Naive thymus-derived CD4-positive, alpha-beta T cell (primary cell): ENCODE data around the gene PVALB. TPM values are rescaled to one million over a fixed set of nuclear protein-coding genes. Genes with fewer than 3 reads are reported as not detected.
A peak's percentile ranks its signal among the peaks of the same experiment; 100 is the strongest.

ENCODE experiments used
- ATAC-seq: fragments of 150-1000 bp; cut with Tn5 transposase; 2 replicates; pipeline ENCODE4 v1.10.0; 2021; ENCODE audit warnings: mild to moderate bottlenecking, moderate library complexity
- CTCF ChIA-PET: fragments of 350-600 bp; sonication (Branson Sonifier 250); formaldehyde crosslinking; loops from one replicate; lab custom pipeline; 2021; ENCODE audit warnings: antibody characterized with exemption; lab: Charles Lee
- POLR2A ChIA-PET: fragments of 350-600 bp; sonication (Branson Sonifier 250); formaldehyde crosslinking; loops from one replicate; lab custom pipeline; 2021; ENCODE audit warnings: antibody characterized with exemption, inconsistent platforms; lab: Charles Lee
- DNase-seq, 9 donors: peaks; one replicate each; pipeline versions ENCODE4 v3.0.0 to v3.0.0-alpha.2; 2020 to 2022; ENCODE audit warnings: mixed read lengths in 1 of 9
- H3K27ac ChIP-seq: one replicate; pipeline ENCODE4 v1.7.0; 2013; ENCODE audit warnings: mild to moderate bottlenecking, low read depth, low read length, moderate library complexity
- H3K27me3 ChIP-seq, 2 donors: one replicate each; pipeline ENCODE4 v1.7.0; 2013; ENCODE audit warnings: low read length in 2 of 2, mild to moderate bottlenecking in 2 of 2, moderate library complexity in 2 of 2; ENCODE audit not compliant: control insufficient read depth in 2 of 2, insufficient read depth in 2 of 2
- H3K36me3 ChIP-seq, 3 experiments: 1 replicate in 2 of 3; 2 replicates in 1 of 3; pipeline ENCODE4 v1.7.0; 2013; ENCODE audit warnings: low read length in 3 of 3, mild to moderate bottlenecking in 3 of 3, moderate library complexity in 1 of 3; ENCODE audit not compliant: insufficient read depth in 3 of 3, control insufficient read depth in 2 of 3
- H3K4me1 ChIP-seq, 2 donors: one replicate each; pipeline ENCODE4 v1.7.0; 2013; ENCODE audit warnings: low read length in 2 of 2, mild to moderate bottlenecking in 2 of 2, moderate library complexity in 1 of 2; ENCODE audit not compliant: control insufficient read depth in 2 of 2, insufficient read depth in 2 of 2
- H3K4me3 ChIP-seq: 2 replicates; pipeline ENCODE4 v1.7.0; 2013; ENCODE audit warnings: mild to moderate bottlenecking, low read length
- H3K9me3 ChIP-seq, 3 experiments: 1 replicate in 2 of 3; 2 replicates in 1 of 3; pipeline ENCODE4 v1.7.0; 2013; ENCODE audit warnings: low read length in 3 of 3; ENCODE audit not compliant: control insufficient read depth in 2 of 3
- H3K27ac Mint-ChIP-seq, 9 donors: one replicate each; pipeline ENCODE4 v1.8.0; 2020 to 2022; ENCODE audit warnings: mixed read lengths in 9 of 9, mild to moderate bottlenecking in 8 of 9, moderate library complexity in 5 of 9, inconsistent platforms in 2 of 9
- H3K27me3 Mint-ChIP-seq, 5 donors: one replicate each; pipeline ENCODE4 v1.8.0; 2021 to 2022; ENCODE audit warnings: mixed read lengths in 5 of 5, mild to moderate bottlenecking in 1 of 5
- H3K36me3 Mint-ChIP-seq, 5 donors: one replicate each; pipeline ENCODE4 v1.8.0; 2020 to 2022; ENCODE audit warnings: mixed read lengths in 5 of 5, mild to moderate bottlenecking in 3 of 5, inconsistent platforms in 1 of 5
- H3K4me1 Mint-ChIP-seq, 7 donors: one replicate each; pipeline ENCODE4 v1.8.0; 2020 to 2022; ENCODE audit warnings: mixed read lengths in 7 of 7, mild to moderate bottlenecking in 3 of 7, inconsistent platforms in 1 of 7
- H3K4me3 Mint-ChIP-seq, 10 donors: one replicate each; pipeline ENCODE4 v1.8.0; 2020 to 2022; ENCODE audit warnings: mild to moderate bottlenecking in 10 of 10, mixed read lengths in 10 of 10, moderate library complexity in 6 of 10, inconsistent platforms in 2 of 10
- H3K9me3 Mint-ChIP-seq, 11 donors: one replicate each; pipeline ENCODE4 v1.8.0; 2020 to 2022; ENCODE audit warnings: mixed read lengths in 11 of 11, mild to moderate bottlenecking in 4 of 11, inconsistent platforms in 1 of 11, moderate library complexity in 1 of 11
- intact Hi-C, 2 donors: fragments of 100-400 bp; cut with micrococcal nuclease; formaldehyde crosslinking; loops; one replicate each; pipeline ENCODE4 v1.15.1; 2023
- polyA plus RNA-seq, 2 donors: library from polyadenylated mRNA; unstranded; fragments of 300-500 nt; fragmentation: Illumina TruSeq; gene quantifications; one replicate each; pipeline ENCODE4 v1.2.3, GENCODE V29; 2021
- total RNA-seq, 6 experiments: library from RNA in 5 of 6; stranded (reverse) in 5 of 6; gene quantifications; 1 replicate in 5 of 6; 2 replicates in 1 of 6; pipeline ENCODE4 v1.2.3 and lab custom pipeline; 2021 to 2026

Gene PVALB
- total and polyA plus RNA-seq, 7 experiments from 2014 or later = not detected

- DNase-seq = no peak
- CTCF ChIA-PET = no interaction called here
- intact Hi-C loops = no loop called here
- POLR2A ChIA-PET = no interaction called here
- no peak for ATAC-seq
- H3K36me3 Mint-ChIP-seq = peaks cover 0 to 35% (median 9%) of the 10 kb centered on the region in 5 donors
- Histone ChIP-seq H3K36me3 (peaks cover 0 to 16% (median 0%) of the 10 kb centered on the region in 3 experiments), H3K27ac (no peak overlapping the region), H3K4me3 (no peak overlapping the region), H3K9me3 (no peaks in the 10 kb centered on the region), H3K27me3 (no peaks in the 10 kb centered on the region), H3K4me1 (peaks cover 7% of the 10 kb centered on the region in 2 donors)
- H3K27me3 Mint-ChIP-seq = no peaks in the 10 kb centered on the region
- H3K27ac Mint-ChIP-seq = no peak overlapping the region
- H3K4me3 Mint-ChIP-seq = no peak overlapping the region
- peaks cover 13 to 24% (median 15%) of the 10 kb centered on the region in 7 donors for H3K4me1 Mint-ChIP-seq
- H3K9me3 Mint-ChIP-seq = no peaks in the 10 kb centered on the region
Measured at GRCh38 chr22:36770513-36771231, 46.2 kb downstream of the PVALB start.

GRCh38 chr22:36769541-36770512 is 47.0 kb downstream of the PVALB start:
- H3K27ac Mint-ChIP-seq = peak overlapping the region in 2 of 9 donors; percentile 40 to 46
- H3K4me3 Mint-ChIP-seq = no peak overlapping the region
- CTCF ChIA-PET = interaction anchor here (1.3 kb wide), 1 partner anchor 13 kb away, joined by 4 read pairs; no protein-coding TSS in a partner anchor
- H3K4me1 Mint-ChIP-seq = peaks cover 6 to 18% (median 9%) of the 10 kb centered on the region in 7 donors
- intact Hi-C loops = no loop called here
- ATAC-seq (no peak), DNase-seq (no peak)
- POLR2A ChIA-PET = no interaction called here
- Histone ChIP-seq H3K36me3 (peaks cover 0 to 24% (median 0%) of the 10 kb centered on the region in 3 experiments), H3K27me3 (no peaks in the 10 kb centered on the region), H3K4me3 (no peak overlapping the region), H3K4me1 (peaks cover under 1 to 1% of the 10 kb centered on the region in 2 donors), H3K27ac (no peak overlapping the region), H3K9me3 (no peaks in the 10 kb centered on the region)
- no peaks in the 10 kb centered on the region for H3K27me3 Mint-ChIP-seq
- H3K36me3 Mint-ChIP-seq = peaks cover 0 to 39% (median 9%) of the 10 kb centered on the region in 5 donors
- H3K9me3 Mint-ChIP-seq = no peaks in the 10 kb centered on the region

DNA sequence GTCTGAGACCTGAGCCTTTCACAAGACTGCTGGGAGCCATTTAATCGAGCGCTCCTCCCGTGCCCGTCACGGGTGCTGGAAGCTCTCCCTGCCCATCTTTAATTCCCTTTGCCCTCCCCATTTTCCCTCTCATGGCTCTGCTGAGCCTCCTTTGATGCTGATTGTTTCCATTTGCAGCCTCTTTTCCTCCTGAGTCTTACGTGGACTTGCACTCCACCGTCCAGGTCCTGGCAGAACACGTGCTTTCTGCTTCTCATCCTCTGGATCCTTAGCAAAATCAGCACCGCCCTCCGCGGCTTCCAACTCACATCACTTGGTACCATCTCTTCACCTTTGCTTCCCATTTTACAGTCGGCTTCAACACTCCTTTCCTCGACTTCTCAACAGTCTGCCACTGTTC is 48.2 kb downstream of the PVALB start:
- ChIA-PET CTCF (interaction anchor here (0.6 to 1.3 kb wide), 2 partner anchors 11 to 85 kb away, joined by 3 to 4 read pairs; no protein-coding TSS in a partner anchor), POLR2A (no interaction called here)
- DNase-seq (no peak), ATAC-seq (no peak)
- intact Hi-C loops = no loop called here
- H3K36me3 Mint-ChIP-seq = peaks cover 0 to 39% (median 9%) of the 10 kb centered on the region in 5 donors
- H3K27ac Mint-ChIP-seq = peak overlapping the region in 2 of 9 donors; percentile 25 to 53
- H3K9me3 ChIP-seq = no peaks in the 10 kb centered on the region
- no peaks in the 10 kb centered on the region for H3K9me3 Mint-ChIP-seq
- no peaks in the 10 kb centered on the region for H3K27me3 ChIP-seq
- H3K27ac ChIP-seq = no peak overlapping the region
- no peaks in the 10 kb centered on the region for H3K27me3 Mint-ChIP-seq
- H3K4me1 Mint-ChIP-seq = peaks cover 4 to 12% (median 8%) of the 10 kb centered on the region in 7 donors
- peaks cover 0 to 28% (median 0%) of the 10 kb centered on the region in 3 experiments for H3K36me3 ChIP-seq
- H3K4me3 ChIP-seq = no peak overlapping the region
- no peak overlapping the region for H3K4me3 Mint-ChIP-seq
- H3K4me1 ChIP-seq = no peaks in the 10 kb centered on the region

- Histone ChIP-seq H3K9me3 (no peaks in the 10 kb centered on the region), H3K27ac (no peak overlapping the region), H3K27me3 (no peaks in the 10 kb centered on the region), H3K4me1 (no peaks in the 10 kb centered on the region), H3K36me3 (peaks cover 0 to 32% (median 0%) of the 10 kb centered on the region in 3 experiments), H3K4me3 (no peak overlapping the region)
- DNase-seq (no peak), ATAC-seq (no peak)
- peak overlapping the region in 1 of 9 donors; percentile 25 for H3K27ac Mint-ChIP-seq
- peaks cover 0 to 39% (median 9%) of the 10 kb centered on the region in 5 donors for H3K36me3 Mint-ChIP-seq
- no peak overlapping the region for H3K4me3 Mint-ChIP-seq
- CTCF ChIA-PET = no interaction called here
- H3K9me3 Mint-ChIP-seq = no peaks in the 10 kb centered on the region
- peaks cover 4 to 11% (median 8%) of the 10 kb centered on the region in 7 donors for H3K4me1 Mint-ChIP-seq
- POLR2A ChIA-PET = no interaction called here
- H3K27me3 Mint-ChIP-seq = no peaks in the 10 kb centered on the region
- intact Hi-C loops = no loop called here
Measured at GRCh38 chr22:36768141-36768540, 48.7 kb downstream of the PVALB start.

DNA sequence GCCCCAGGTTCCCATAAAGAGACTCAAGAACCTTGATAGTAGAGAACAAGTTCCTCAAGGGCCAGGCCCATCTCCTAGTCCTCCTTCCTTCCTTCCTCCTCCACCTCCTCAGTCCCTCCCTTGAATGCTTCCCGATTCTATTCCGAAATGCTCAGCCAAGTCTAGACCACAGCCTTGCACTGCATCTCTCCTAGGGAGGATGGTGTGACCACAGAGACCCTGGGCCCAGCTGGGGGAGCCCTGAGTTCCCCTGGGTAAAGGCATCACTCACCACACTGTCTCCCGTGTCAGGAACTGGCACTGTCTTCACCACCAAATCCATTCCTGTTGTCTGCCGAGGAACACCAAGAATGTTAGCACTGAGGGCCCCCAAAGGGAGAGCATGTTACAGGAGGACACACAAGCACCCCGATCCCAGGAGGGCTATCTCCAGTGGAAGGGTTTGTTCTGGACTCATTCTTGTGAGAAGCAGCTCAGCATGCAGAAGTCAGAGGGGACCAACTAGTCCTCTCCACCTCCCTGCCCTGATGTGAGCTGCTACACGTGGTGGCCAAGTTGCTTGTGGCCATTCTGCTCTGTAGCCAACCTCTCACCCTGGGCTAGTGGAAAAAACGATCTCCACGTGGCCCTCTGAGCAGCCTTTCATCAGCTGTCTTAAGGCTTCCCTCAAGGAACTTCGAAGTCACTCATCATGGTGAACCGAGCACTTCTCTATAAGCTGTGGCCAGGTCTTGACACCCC is 49.6 kb downstream of the PVALB start:
- intact Hi-C loops = no loop called here
- H3K9me3 Mint-ChIP-seq = no peaks in the 10 kb centered on the region
- H3K36me3 Mint-ChIP-seq = peaks cover 0 to 46% (median 13%) of the 10 kb centered on the region in 5 donors
- Histone ChIP-seq H3K4me1 (no peaks in the 10 kb centered on the region), H3K27me3 (no peaks in the 10 kb centered on the region), H3K36me3 (peaks cover 0 to 42% (median 0%) of the 10 kb centered on the region in 3 experiments), H3K4me3 (no peak overlapping the region), H3K27ac (no peak overlapping the region), H3K9me3 (no peaks in the 10 kb centered on the region)
- H3K4me1 Mint-ChIP-seq = peaks cover 4 to 11% (median 6%) of the 10 kb centered on the region in 7 donors
- no peaks in the 10 kb centered on the region for H3K27me3 Mint-ChIP-seq
- no peak for ATAC-seq
- DNase-seq = no peak
- POLR2A ChIA-PET = no interaction called here
- H3K27ac Mint-ChIP-seq = no peak overlapping the region
- CTCF ChIA-PET = interaction anchor here (1.0 kb wide), 1 partner anchor 9 kb away, joined by 3 read pairs; no protein-coding TSS in a partner anchor
- no peak overlapping the region for H3K4me3 Mint-ChIP-seq

GRCh38 chr22:36765943-36766450 is 50.8 kb downstream of the PVALB start:
- H3K36me3 ChIP-seq = peaks cover 0 to 37% (median 0%) of the 10 kb centered on the region in 3 experiments
- Mint-ChIP-seq H3K27ac (no peak overlapping the region), H3K27me3 (no peaks in the 10 kb centered on the region), H3K4me3 (no peak overlapping the region), H3K4me1 (peaks cover 0 to 6% (median 4%) of the 10 kb centered on the region in 7 donors), H3K36me3 (peaks cover 0 to 35% (median 11%) of the 10 kb centered on the region in 5 donors), H3K9me3 (no peaks in the 10 kb centered on the region)
- no peak for DNase-seq
- no peaks in the 10 kb centered on the region for H3K9me3 ChIP-seq
- ChIA-PET POLR2A (interaction anchor here (1.3 kb wide), 1 partner anchor 11 kb away, joined by 4 read pairs; the partner anchor contains the start of gene IFT27), CTCF (interaction anchor here (1.0 kb wide), 1 partner anchor 8 kb away, joined by 3 read pairs; no protein-coding TSS in a partner anchor)
- H3K27me3 ChIP-seq = no peaks in the 10 kb centered on the region
- intact Hi-C loops = no loop called here
- H3K4me3 ChIP-seq = no peak overlapping the region
- ATAC-seq = no peak
- no peaks in the 10 kb centered on the region for H3K4me1 ChIP-seq
- no peak overlapping the region for H3K27ac ChIP-seq
